Measurements from ENCODE around the gene SIPA1L2.
A peak's percentile ranks its signal among the peaks of the same experiment; 100 is the strongest.

Gene SIPA1L2

DNA sequence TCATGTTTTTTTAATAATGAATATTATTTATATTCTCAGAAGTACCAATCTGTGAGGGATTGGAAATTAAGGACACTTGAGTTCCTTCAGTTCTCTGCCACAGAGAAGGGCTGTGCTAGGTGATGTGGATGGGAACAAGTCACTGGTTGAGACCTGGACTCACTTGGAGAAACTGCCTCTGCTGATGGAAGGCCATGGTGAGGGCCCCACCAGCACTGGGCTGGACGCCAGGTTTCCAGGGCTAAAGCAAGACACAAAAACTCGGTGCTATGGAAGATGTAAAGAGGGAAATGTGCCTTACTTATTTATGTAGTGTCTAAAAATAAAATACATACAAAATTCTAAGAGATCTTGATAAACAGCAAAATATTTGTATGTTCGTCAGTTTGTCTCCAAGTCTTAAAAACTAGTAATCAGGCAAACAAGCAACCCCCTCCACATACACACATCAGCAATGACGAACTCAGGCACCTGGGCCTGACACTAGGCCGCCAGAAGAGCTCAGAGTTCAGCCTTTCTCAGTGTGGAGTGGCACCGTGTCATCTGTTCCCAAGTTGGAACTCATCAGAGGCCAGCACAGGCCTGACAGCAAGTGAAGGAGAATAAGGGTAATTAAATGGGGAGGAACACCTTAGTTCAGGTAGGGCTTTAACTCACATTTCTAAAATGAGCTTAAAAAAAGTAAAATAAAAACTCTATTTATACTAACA is 19.6 kb downstream of the SIPA1L2 start:
- H3K4me3 ChIP-seq (ENCODE audit: low read depth, low read length), result no peak overlapping the region
- TF ChIP-seq, protein P1, sequence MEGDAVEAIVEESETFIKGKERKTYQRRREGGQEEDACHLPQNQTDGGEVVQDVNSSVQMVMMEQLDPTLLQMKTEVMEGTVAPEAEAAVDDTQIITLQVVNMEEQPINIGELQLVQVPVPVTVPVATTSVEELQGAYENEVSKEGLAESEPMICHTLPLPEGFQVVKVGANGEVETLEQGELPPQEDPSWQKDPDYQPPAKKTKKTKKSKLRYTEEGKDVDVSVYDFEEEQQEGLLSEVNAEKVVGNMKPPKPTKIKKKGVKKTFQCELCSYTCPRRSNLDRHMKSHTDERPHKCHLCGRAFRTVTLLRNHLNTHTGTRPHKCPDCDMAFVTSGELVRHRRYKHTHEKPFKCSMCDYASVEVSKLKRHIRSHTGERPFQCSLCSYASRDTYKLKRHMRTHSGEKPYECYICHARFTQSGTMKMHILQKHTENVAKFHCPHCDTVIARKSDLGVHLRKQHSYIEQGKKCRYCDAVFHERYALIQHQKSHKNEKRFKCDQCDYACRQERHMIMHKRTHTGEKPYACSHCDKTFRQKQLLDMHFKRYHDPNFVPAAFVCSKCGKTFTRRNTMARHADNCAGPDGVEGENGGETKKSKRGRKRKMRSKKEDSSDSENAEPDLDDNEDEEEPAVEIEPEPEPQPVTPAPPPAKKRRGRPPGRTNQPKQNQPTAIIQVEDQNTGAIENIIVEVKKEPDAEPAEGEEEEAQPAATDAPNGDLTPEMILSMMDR (conservative IDR thresholded peaks at IDR 0.05; ENCODE audit: low read depth, low read length), result no peak
- DNase-seq (ENCODE audit: low read depth), result no peak

DNA sequence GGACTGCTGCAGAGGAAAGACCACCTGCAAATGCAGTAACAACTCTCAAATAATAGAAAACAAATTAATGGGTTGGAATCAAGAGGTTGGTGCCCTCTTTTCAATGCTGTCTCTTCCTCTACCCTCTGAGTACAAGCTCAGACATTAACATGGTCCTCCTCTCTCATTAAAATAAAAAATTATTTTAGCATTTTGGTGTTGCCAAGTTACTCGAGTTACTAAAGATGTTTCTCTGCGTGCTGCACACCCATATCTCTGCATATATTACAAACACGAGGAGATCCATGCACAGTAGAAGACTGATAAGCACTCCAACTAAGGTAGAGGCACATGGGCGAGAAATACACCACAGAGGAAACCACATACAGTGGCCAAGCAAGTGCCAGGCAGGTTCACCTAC is 21.5 kb downstream of the SIPA1L2 start:
- no peak overlapping the region for H3K4me3 ChIP-seq (ENCODE audit: low read depth, low read length)
- no peak for DNase-seq (ENCODE audit: low read depth)
- TF ChIP-seq, protein P1 (conservative IDR thresholded peaks at IDR 0.05; ENCODE audit: low read depth, low read length), result no peak

DNA sequence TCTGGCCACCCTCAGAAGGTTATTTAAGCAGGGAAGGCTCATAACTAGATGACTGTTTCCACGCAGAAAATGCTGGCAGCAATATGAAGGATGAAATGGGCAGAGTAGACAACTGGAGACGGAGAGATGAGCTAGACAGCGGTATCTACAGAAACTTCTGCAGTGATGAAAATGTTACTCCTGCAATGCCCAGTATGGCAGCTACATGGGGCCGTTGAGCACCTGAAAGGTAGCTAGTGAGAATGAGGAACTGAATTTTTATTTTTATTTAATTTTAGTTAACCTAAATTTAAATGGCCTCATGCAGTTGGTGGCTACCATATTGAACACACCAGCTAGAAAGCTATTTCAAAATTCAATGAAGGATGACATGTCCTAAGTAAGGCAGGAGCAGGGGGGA is 27.3 kb downstream of the SIPA1L2 start:
- no peak for DNase-seq (ENCODE audit: low read depth)
- TF ChIP-seq, protein P1 (conservative IDR thresholded peaks at IDR 0.05; ENCODE audit: low read depth, low read length), result peak; percentile 50
- no peak overlapping the region for H3K4me3 ChIP-seq (ENCODE audit: low read depth, low read length)

DNA sequence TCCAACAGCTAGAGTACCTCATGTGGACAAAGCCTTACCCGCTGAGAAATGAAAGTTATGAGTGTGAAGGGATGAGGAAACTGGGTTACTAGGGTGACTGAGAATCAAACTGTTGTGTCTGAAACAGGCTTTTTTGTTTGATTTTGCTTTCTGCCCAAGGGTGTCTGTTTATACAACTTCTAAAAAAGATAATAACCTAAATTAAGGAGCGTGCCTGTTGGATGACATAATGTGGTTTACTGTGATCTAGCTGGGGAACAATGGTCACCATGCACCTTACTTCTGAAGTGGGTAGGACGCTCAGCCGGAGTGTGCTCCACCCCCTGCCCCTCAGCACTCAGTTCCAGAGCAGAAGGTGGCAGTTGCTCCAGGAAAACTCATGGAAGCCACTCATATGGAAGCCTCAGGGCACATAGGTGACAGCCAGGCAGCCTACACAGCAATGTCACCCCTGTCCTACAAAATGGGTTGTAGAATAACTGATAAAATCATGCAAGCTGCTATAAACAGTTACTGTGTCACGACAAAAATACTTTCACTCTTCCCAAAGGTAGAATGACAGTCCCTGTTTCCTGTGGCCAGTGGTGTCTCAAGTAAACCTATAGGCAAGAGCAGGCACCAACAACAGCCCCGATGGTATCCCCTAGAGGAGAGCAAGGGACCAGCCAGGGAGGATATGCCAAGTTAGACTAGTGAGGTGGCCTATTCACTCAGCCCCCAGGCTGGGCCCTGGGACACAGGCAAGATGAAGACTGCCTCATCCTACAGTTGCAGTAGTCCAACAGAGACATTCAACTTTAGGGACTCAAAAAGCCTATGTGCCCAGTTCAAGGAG is 29.3 kb downstream of the SIPA1L2 start:
- no peak overlapping the region for H3K4me3 ChIP-seq (ENCODE audit: low read depth, low read length)
- TF ChIP-seq, protein P1 (conservative IDR thresholded peaks at IDR 0.05; ENCODE audit: low read depth, low read length), result no peak
- no peak for DNase-seq (ENCODE audit: low read depth)

DNA sequence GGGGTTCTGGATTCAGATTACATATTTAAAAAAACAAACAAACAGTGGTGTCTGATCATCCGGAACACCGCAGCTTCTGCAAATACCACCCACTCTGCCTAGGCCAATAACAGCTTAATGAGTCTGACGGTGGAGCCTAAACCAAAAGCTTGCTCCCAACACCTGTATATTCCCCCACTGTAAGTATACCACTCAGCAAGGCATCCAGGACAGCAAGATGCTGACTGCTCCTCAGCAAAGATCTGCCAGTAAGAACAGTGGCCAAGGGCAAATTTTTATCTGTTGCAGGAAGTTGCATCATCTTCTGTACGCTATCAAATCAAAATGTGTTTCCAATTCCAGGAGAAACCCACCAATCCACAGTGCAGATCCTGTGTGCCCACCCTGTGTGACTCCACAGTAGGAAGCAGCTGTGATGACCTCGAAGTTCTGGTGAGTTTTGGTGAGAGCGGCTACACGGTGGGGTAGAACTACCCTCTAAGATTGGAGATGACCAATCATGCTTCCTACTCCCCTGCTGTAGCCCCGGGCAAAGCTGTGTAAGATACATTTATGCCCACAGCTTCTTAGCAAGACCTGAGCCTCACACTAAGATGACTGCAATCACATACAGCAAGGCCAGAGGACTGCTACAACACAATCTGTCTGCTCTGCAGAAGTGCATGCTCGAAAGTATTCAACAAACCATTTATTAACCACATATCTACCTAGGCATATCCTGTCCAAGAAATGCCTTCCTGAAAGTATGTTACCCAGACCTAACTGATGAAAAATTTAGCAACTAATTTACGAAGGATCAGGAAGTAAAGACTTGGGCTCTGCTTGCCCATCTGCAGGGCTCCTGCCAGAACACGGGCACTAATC is 30.5 kb downstream of the SIPA1L2 start:
- no peak overlapping the region for H3K4me3 ChIP-seq (ENCODE audit: low read depth, low read length)
- DNase-seq (ENCODE audit: low read depth), result no peak
- TF ChIP-seq, protein P1 (conservative IDR thresholded peaks at IDR 0.05; ENCODE audit: low read depth, low read length), result no peak

DNA sequence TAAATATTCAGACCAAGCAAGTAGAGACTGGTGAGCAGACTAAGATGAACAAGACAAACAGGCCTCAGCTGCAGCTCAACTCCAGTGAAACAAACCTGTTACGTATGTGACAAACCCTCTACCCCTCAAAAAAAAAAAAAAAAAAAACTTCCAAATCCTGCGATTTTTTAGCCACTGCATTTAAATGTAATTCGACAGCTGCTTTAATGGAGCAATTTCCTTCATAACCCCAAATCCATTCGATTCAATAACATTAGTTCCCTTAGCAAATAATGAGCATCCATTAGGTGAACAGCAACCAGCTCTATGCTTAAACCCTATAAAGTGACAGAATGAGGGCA is 31.1 kb downstream of the SIPA1L2 start:
- TF ChIP-seq, protein P1 (conservative IDR thresholded peaks at IDR 0.05; ENCODE audit: low read depth, low read length), result no peak
- H3K4me3 ChIP-seq (ENCODE audit: low read depth, low read length), result no peak overlapping the region
- no peak for DNase-seq (ENCODE audit: low read depth)

All from choroid plexus epithelial cell (primary cell).